Astrocyte (in vitro differentiated cells and primary cell): ENCODE data around the gene CALCOCO1.

Experiments used
- CTCF ChIP-seq: IDR thresholded peaks from 2 replicates; pipeline ENCODE4 v1.5.1; 2011; ENCODE audit warnings: low read depth, mild to moderate bottlenecking, inconsistent platforms, low read length, moderate library complexity; ENCODE audit not compliant: insufficient read depth
- EZH2 ChIP-seq: IDR thresholded peaks from 2 replicates; pipeline ENCODE4 v1.6.1; 2012; ENCODE audit warnings: mild to moderate bottlenecking, low read length, inconsistent platforms; ENCODE audit not compliant: insufficient read depth

- TF ChIP-seq CTCF: no peak
- no peak for TF ChIP-seq EZH2
Observed at GRCh38 chr12:53726341-53726740, 911 bp downstream of the CALCOCO1 start.
